Neuron (in vitro differentiated cells): Measurements from ENCODE around the gene ASPRV1.

ENCODE experiments used
- H2AFZ ChIP-seq: one replicate; pipeline ENCODE4 v1.6.1; 2013; ENCODE audit warnings: low read depth, mild to moderate bottlenecking, inconsistent platforms, low read length, moderate library complexity
- H3K27me3 ChIP-seq: one replicate; pipeline ENCODE4 v1.6.1; 2013; ENCODE audit warnings: low read length; ENCODE audit not compliant: insufficient read depth
- H3K36me3 ChIP-seq: one replicate; pipeline ENCODE4 v1.6.1; 2013; ENCODE audit warnings: low read length; ENCODE audit not compliant: insufficient read depth
- H3K4me1 ChIP-seq: one replicate; pipeline ENCODE4 v1.6.1; 2013; ENCODE audit warnings: low read length; ENCODE audit not compliant: insufficient read depth
- H3K4me3 ChIP-seq: 2 replicates; pipeline ENCODE4 v1.5.1; 2013; ENCODE audit warnings: mild to moderate bottlenecking, low read length, moderate library complexity
- H3K9me3 ChIP-seq: one replicate; pipeline ENCODE4 v1.6.1; 2013; ENCODE audit warnings: low read length

Gene ASPRV1

DNA sequence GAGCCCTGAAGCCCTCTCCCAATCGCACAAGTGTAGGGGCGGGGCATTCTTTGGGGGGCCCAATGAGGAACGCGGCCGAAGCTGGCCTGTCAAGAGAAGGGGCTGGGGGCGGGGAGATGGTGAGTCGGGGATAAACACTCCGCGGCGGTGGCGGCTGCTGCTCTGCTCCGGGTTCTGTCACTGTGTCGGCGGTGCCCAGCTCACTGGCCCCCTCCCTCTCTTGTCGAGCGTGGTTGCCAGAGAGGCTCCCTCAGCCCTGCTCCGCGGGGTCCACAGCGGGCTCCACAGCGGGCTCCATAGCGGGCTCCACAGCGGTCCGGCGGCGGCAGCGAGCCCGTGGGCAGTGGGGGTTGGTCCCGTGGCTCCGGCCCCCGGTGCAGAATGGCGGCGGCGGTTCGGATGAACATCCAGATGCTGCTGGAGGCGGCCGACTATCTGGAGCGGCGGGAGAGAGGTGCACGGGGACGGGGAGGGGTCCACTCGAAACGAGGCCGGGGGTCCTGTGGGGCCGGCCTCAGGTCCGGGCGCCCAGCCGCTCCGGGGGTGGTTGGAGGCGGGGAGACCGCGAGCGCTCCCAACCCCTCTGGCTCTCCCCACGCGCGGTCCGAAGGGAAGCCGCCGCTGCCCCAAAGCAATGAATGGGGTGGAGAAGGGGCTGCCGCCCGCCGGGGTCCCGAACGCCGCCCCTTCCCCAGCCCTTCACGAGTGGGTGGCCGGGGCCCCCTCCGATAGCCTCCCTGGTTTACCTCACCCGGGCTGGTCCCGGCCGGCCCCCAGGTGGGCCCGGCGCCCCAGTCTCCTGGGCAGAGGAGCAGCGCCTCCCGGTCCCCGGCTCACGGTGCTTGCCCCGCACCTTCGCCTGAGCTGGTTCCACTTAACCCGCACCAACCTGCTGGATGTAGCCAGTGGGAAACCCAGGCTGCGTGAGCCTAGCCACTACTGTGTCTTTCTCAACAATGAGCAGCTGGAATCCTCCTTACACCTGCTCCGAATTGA, 46.2 kb downstream of the ASPRV1 start, which contains the start of gene MXD1:
Gene MXD1 (plus strand): TSS at position 160 of the 996 bp plus-strand sequence. CDS start 222 bp downstream, at position 382.
- Histone ChIP-seq H3K36me3 (peaks cover 5% of the 10 kb centered on the region), H2AFZ (peak within 1 kb of the TSS; percentile 49), H3K9me3 (no peaks in the 10 kb centered on the region), H3K4me3 (peak within 1 kb of the TSS; percentile 77), H3K27me3 (no peaks in the 10 kb centered on the region), H3K4me1 (peaks cover 16% of the 10 kb centered on the region)

DNA sequence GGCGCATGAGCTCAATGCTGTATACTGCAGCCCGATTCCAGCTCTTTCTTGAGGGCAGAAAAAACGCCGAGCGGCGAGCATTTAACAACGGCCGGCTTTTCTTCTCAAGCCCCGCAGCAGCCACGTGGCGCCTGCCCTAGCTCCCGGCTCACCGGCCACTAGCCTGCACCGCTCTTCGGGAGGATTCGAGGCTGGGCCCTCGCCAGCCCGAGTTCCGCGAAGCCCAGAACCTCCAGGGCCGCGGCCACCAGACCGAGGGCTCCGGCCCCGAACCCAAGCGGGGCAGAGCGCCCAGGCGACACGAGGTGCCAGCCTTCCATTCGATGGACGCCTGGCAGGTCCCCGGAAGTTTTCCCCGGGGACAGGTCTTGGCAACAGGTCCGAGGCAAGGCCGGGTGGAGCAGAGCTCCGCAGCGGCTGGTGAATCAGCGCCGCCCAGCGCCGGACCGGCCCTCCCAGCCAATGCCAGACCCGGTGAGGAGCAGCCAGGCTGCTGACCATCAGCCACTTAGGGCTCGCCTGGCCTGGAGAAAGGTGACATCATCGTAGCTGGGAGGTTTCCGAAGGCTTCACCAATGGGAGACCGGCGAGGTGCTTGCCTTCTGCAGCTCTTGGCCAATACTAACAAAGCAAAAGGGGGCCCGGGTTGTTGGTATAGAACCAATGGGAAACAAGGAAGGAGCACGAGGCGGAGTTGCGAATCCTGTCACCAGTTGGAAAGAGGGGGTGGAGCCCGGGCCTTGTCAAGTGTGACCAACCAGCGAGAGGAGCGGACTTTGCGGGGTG, 47.1 kb downstream of the ASPRV1 start:
- H3K36me3 ChIP-seq: peaks cover 10% of the 10 kb centered on the region
- H2AFZ ChIP-seq: peak overlapping the region; percentile 29
- peak overlapping the region; percentile 68 for H3K4me3 ChIP-seq
- no peaks in the 10 kb centered on the region for H3K9me3 ChIP-seq
- H3K27me3 ChIP-seq: no peaks in the 10 kb centered on the region
- peaks cover 16% of the 10 kb centered on the region for H3K4me1 ChIP-seq

DNA sequence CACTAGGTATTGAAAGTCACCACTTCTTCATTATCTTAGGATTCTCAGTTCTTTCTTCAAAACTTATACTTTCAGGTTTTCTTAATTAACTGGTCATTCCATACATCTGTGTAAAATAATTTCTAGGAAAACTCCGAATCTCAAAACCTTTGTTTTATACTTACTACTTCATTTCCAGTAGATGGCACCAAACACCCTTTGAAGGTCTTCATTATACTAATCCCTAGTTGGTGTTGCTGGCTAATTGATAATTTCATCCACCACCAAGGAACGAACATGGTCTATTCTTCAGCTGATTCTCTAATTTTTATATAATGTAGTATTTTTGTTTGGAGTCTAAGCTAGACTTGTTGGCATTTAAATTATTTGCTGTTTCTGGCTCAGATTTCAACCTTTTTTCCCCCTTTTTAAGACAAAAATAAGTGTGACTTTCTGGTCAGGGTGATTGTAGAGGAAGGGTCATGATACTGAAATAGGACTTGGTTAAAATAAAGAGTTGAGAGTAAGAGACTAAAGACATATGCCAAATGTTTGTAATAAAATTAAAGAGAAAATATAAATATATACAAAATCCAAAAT, 49.4 kb downstream of the ASPRV1 start:
- Histone ChIP-seq H3K4me1 (peaks cover 14% of the 10 kb centered on the region), H3K27me3 (no peaks in the 10 kb centered on the region), H3K4me3 (no peak overlapping the region), H3K9me3 (no peaks in the 10 kb centered on the region), H2AFZ (no peak overlapping the region), H3K36me3 (peaks cover 26% of the 10 kb centered on the region)
